GM21390 (cell line): ENCODE measurements around the gene RNF141.

Experiments
- ATAC-seq: cut with Tn5 transposase; IDR thresholded peaks from one replicate; pipeline ENCODE4 v1.9.1; 2021; ENCODE audit not compliant: unreplicated experiment

The RNF141 gene

GRCh38 chr11:10561947-10562346, 21.0 kb upstream of the RNF141 start:
- ATAC-seq = no peak

DNA sequence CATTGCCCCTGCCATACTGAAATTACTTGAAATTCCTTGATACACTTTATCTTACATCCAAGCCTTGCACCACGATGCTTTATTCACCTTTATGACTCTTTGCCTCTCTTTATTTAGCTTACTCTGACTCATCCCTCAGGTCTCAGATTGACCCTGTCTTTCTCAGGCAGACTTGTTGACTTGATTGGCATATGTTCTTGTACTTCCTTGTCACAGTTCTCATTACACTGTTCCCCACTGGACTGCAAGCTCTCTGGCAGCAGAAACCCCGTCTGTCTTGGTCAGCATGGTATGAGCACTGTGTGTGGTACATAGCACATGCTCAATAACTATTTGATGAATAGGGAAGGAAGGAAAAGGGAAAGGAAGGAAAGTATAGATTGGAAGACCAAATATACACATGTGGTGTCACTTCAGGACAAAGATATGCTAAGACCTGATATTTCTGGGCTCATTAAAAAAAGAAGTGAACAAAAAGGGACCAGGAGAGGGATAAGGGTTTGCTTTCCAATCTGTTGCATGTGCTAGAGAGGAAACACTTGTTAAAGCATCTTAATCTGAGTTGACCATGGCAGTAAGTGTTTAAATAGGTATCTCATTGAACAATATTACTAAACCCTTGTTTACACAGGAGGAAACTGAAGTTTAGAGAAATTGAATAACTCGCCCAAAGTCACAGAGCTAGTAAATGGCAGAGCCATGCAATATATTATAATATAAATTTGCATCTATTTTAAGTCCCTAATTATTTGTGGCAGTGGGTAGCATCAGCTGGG, 20.2 kb upstream of the RNF141 start:
- no peak for ATAC-seq

- ATAC-seq = no peak
Observed at GRCh38 chr11:10558288-10558687, 17.3 kb upstream of the RNF141 start.

- ATAC-seq = no peak
Observed at GRCh38 chr11:10556590-10556989, 15.6 kb upstream of the RNF141 start.

DNA sequence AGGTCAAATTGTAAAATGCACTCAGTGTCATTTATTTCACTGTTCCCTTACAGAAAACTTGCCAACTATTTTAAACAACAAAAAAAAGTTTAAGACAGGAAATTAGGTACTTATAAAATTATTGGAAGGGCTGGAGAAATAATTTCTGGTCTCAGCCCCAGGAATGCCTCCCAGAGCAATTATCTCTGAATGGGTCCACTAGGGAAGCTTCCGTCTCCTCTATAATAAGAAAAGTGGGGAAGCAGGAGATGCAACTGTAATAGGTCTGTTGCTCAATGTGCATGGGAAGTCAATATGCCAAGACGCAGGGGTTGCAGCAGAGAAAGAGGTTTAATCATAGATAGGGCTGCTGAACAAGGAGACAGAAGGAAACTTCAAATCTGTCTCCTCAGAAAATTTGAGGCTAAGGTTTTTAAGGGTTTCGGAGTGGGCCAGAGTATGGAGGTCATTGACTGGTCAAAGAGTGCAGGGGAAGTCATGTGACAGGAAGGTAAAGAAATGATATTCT, 10.9 kb upstream of the RNF141 start:
- ATAC-seq = no peak

GRCh38 chr11:10551290-10551592, 10.3 kb upstream of the RNF141 start:
- no peak for ATAC-seq

GRCh38 chr11:10550503-10551289, 9.7 kb upstream of the RNF141 start:
- no peak for ATAC-seq

DNA sequence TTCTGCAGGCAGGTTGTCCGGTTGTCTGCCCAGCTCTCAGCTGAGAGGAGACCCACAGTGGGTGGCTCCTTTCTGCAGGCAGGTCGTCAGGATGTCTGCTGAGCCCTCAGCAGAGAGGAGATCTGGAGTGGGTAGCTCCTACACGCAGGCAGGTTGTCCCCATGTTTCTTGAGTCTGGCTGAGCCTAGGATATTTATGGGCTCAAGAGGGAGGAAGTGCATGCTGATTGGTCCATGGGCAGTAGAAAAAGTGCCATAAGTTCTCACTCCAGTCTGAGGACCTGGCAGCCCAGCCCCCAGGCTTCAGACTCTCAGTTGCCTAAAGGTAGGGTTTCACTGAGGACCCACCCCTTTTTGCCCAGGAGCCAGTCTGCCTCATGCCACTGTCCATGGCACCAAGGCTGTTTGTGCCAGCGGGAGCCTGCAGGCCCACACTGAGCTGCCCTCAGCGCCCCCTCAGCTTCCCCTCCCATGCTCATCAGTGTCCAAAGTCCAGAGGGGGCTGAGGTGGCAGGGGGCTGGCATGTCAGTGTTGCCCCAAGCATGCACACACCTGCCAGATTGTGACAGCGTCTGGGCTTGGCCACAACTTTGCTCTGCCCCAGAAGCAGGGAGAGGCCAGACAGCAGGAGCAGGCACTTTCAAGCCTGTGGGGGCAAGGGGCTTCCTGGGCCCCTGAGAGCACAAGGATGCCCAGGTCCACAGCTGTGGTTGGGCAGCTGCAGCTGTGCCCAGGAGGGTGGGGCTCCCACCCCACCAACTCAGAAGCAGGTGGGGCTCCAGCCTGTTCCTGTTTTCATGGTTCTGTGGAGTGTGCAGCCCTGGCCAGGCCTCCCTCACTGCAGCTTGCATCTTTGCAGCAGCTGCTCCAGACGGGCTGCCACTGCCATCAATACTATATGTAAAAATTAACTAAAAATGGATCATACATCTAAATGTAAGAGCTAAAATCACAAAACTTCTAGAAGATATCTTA, 3.8 kb upstream of the RNF141 start:
- ATAC-seq = no peak

GRCh38 chr11:10543782-10544181, 2.8 kb upstream of the RNF141 start:
- no peak for ATAC-seq

DNA sequence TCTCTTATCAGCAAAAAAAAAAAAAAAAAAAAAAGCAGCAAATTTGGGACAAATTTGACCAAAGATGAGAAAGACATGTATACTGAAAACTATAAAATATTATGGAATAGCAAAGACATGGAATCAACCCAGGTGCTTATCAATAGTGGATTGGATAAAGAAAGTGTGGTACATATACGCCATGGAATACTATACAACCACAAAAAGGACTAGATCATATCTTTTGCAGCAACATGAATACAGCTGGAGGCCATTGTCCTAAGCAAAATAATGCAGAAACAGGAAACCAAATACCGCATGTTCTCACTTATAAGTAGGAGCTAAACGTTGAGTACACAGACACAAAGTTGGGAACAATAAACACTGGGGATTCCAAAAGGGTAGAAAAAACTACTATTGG, 1.8 kb upstream of the RNF141 start:
- no peak for ATAC-seq

- ATAC-seq = no peak
Observed at GRCh38 chr11:10541561-10541930, 559 bp upstream of the RNF141 start.

GRCh38 chr11:10540546-10540914, 457 bp downstream of the RNF141 start:
- ATAC-seq = peak; percentile 21

DNA sequence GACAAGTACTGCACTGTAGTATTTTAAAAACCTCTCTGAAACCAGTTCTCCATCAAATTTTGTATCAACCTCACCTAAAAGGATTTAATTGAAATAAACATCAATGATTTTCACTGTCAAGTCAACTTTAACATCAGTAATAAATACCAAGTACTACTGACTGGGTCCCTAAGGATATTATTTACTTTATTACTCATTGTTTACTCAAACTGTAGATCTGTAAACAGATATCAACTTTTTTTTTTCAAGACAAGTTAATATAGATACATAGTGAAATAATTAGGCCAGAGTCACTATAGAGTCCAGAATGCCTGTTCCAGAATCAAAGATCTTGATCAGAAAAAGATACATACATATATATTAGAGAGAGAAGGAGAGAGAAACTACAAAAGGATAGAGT, 1.6 kb downstream of the RNF141 start:
- no peak for ATAC-seq

DNA sequence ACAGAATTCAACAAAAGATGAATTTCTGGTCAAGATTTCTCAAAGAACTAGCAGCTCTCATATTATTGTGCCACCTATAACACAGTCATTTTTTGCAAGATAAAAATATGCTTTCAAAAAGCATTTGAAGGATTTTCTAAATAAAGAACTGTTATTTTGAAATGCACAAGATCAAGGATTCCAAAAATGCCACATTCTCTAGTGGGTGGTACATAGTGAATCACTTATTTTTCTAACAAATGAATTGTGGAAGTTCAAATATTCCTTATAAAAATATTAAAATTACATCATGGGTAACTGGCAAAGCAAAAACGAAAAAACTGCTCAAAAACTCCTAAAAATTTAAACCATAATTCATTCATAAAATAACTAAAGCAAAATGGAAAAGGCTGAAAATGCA, 2.1 kb downstream of the RNF141 start:
- no peak for ATAC-seq

DNA sequence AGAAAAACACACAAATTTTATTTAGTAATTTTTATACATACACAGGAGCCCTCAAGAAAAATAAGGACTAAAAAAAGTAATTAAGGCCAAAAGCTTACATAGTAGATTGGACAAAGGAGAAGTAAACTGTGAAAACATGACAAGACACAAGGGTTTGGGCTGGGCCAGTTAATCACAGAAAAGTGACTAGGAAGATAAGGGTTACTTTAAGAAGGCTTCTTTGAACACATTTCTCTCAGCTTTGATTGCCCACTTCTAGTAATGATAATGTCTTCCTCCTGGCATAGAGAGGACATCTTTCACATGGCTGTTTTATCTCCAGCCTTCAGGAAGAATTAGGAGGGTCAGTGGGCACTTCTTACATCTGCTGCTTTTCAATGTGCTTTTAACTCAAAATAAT, 3.4 kb downstream of the RNF141 start:
- no peak for ATAC-seq

GRCh38 chr11:10534316-10534715, 6.7 kb downstream of the RNF141 start:
- ATAC-seq = no peak

- ATAC-seq = no peak
Observed at GRCh38 chr11:10533323-10533722, 7.7 kb downstream of the RNF141 start.

DNA sequence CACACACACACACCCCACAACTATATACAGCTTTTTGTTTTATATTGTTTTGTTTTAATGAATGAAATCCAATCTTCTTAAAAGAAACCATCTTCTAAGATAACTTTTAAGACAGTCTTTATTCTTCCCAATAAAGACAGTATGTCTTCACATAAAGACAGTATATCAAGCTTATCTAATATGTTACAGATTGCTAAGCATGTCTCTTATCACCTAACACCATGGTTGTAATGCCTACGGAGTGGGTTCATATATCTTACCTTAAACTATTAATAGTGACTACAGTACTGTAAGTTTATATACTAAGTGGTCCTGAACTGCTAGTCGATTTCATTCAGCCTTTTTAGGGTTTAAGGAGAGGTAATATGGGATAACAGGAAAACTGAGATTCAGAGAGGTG, 8.5 kb downstream of the RNF141 start:
- no peak for ATAC-seq

DNA sequence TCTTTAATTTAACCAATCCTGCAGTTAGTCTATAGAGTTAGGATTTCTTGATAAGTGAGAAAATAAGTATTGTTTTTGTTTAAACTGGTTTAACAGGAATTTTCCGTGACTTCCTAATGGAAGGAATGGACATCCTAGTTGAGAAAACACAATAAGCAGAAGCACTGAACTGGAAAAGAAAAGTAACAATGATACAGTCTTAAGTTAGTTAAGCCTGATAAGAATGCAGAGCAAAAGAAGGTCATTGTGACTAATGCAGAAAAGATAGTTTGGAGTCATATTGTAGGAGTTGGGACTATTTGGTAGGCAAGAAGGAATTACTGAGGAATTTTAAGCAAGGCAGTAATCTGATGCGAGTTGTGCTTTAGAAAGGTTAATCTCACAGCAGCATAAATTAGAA, 11.7 kb downstream of the RNF141 start:
- ATAC-seq = no peak

DNA sequence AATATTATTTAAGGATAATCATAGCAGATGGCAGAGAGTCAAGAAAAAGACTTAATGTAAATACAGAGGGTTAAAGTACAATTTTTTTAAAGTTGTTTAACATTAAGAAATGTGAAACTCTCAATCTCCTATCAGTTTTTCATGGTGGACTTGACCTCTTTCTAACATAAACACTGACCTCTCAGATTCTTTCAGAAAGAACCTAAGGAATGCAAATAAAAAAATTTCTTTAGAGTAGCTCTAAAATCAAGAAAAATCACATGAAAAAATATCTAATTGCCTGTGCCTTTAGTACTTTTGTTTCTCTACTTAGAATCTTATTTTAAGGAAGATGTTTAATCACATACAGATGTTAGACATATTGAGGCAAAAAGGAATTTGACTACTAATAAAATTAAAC, 12.9 kb downstream of the RNF141 start:
- ATAC-seq = no peak
